GM12878 (cell line): ENCODE measurements around the gene PCDHGA5. TPM values are rescaled to one million over a fixed set of nuclear protein-coding genes. Genes with fewer than 3 reads are reported as not detected.

Experiments
- IRF4 ChIP-seq: IDR thresholded peaks from 2 replicates; pipeline ENCODE4 v1.6.1; 2011; ENCODE audit warnings: low read depth, low read length
- MAX ChIP-seq: IDR thresholded peaks from 2 replicates; pipeline ENCODE4 v1.6.1; 2012; ENCODE audit warnings: low read depth, low read length, improper control_type of control experiment
- MEF2A ChIP-seq: IDR thresholded peaks from 2 replicates; pipeline ENCODE4 v1.6.1; 2011; ENCODE audit warnings: low read depth, mild to moderate bottlenecking, low read length, moderate library complexity; ENCODE audit not compliant: insufficient read depth
- MEF2B ChIP-seq: fragments of 450-650 bp; IDR thresholded peaks from 2 replicates; pipeline ENCODE4 v1.6.1; 2018; ENCODE audit warnings: mild to moderate bottlenecking, moderate library complexity; ENCODE audit not compliant: partially characterized antibody, poor library complexity, severe bottlenecking
- NBN ChIP-seq: fragments of 450-650 bp; IDR thresholded peaks from 2 replicates; pipeline ENCODE4 v1.6.1; 2016
- NR2C2 ChIP-seq: IDR thresholded peaks from 2 replicates; pipeline ENCODE4 v1.6.1; 2011; ENCODE audit warnings: borderline replicate concordance, low read depth; ENCODE audit not compliant: control insufficient read depth, insufficient read length
- NR2F1 ChIP-seq: fragments of 450-650 bp; conservative IDR thresholded peaks from 2 replicates; pipeline ENCODE4 v1.6.1; 2017; ENCODE audit warnings: mild to moderate bottlenecking
- PAX8 ChIP-seq: fragments of 450-650 bp; IDR thresholded peaks from 2 replicates; pipeline ENCODE4 v1.6.1; 2017; ENCODE audit warnings: mild to moderate bottlenecking, moderate library complexity
- PBX3 ChIP-seq: IDR thresholded peaks from 2 replicates; pipeline ENCODE4 v1.6.1; 2011; ENCODE audit warnings: mild to moderate bottlenecking, low read depth, low read length, moderate library complexity; ENCODE audit not compliant: insufficient replicate concordance
- PML ChIP-seq: IDR thresholded peaks from 2 replicates; pipeline ENCODE4 v1.6.1; 2012; ENCODE audit warnings: low read length, inconsistent platforms
- SRF ChIP-seq, 2 experiments: IDR thresholded peaks; 2 replicates each; pipeline ENCODE4 v1.6.1; 2011; ENCODE audit warnings: low read depth in 2 of 2, low read length in 2 of 2, mild to moderate bottlenecking in 1 of 2, moderate library complexity in 1 of 2
- TCF12 ChIP-seq: IDR thresholded peaks from 2 replicates; pipeline ENCODE4 v1.6.1; 2011; ENCODE audit warnings: low read depth, mild to moderate bottlenecking, low read length
- TCF3 ChIP-seq: IDR thresholded peaks from 2 replicates; pipeline ENCODE4 v1.6.1; 2012; ENCODE audit warnings: low read depth, mild to moderate bottlenecking, low read length, borderline replicate concordance; ENCODE audit not compliant: insufficient read depth
- polyA plus RNA-seq, 11 experiments: library from polyadenylated mRNA; depleted of rRNA in 4 of 11; unstranded in 6 of 11; stranded (reverse) in 5 of 11; fragments of >200 nt; fragmentation: Nextera tagmentation in 4 of 11; fragmentation: Illumina TruSeq in 1 of 11; extraction: Ambion mirVana in 4 of 11; extraction: Trizol in 1 of 11; gene quantifications; 1 replicate in 1 of 11; 2 replicates in 10 of 11; pipeline versions ENCODE4 v1.2.1 to v1.2.3, GENCODE V29; 2011 to 2016; ENCODE audit warnings: inconsistent platforms in 2 of 11, missing spikeins in 2 of 11, low read depth in 1 of 11
- total RNA-seq, 4 experiments: library from RNA; depleted of rRNA in 3 of 4; stranded (reverse); fragments of >200 nt in 3 of 4; fragmentation: Illumina TruSeq in 1 of 4; extraction: Trizol in 1 of 4; gene quantifications; 2 replicates each; pipeline versions ENCODE4 v1.2.1 to v1.2.3, GENCODE V29; 2013 to 2021
- TF ChIP-seq, protein P1 (sequence below): fragments of 450-650 bp; IDR thresholded peaks from 2 replicates; pipeline ENCODE4 v1.6.1; 2017; ENCODE audit warnings: mild to moderate bottlenecking, moderate library complexity
- TF ChIP-seq, protein P2 (sequence below): IDR thresholded peaks from 2 replicates; pipeline ENCODE4 v1.6.1; 2012; ENCODE audit warnings: low read depth, low read length, improper control_type of control experiment
- TF ChIP-seq, protein P3 (sequence below): IDR thresholded peaks from 2 replicates; pipeline ENCODE4 v1.6.1; 2012; ENCODE audit warnings: improper control_type of control experiment, low read depth, low read length; ENCODE audit not compliant: insufficient replicate concordance

PCDHGA5 gene
- total and polyA plus RNA-seq, 10 of the 15 experiments (the other 5 are each of a cell fraction or from before 2014, with no cell fraction given) = 0.10 to 0.23 (median 0.16) TPM; not detected in 4

- TF ChIP-seq, protein P1, sequence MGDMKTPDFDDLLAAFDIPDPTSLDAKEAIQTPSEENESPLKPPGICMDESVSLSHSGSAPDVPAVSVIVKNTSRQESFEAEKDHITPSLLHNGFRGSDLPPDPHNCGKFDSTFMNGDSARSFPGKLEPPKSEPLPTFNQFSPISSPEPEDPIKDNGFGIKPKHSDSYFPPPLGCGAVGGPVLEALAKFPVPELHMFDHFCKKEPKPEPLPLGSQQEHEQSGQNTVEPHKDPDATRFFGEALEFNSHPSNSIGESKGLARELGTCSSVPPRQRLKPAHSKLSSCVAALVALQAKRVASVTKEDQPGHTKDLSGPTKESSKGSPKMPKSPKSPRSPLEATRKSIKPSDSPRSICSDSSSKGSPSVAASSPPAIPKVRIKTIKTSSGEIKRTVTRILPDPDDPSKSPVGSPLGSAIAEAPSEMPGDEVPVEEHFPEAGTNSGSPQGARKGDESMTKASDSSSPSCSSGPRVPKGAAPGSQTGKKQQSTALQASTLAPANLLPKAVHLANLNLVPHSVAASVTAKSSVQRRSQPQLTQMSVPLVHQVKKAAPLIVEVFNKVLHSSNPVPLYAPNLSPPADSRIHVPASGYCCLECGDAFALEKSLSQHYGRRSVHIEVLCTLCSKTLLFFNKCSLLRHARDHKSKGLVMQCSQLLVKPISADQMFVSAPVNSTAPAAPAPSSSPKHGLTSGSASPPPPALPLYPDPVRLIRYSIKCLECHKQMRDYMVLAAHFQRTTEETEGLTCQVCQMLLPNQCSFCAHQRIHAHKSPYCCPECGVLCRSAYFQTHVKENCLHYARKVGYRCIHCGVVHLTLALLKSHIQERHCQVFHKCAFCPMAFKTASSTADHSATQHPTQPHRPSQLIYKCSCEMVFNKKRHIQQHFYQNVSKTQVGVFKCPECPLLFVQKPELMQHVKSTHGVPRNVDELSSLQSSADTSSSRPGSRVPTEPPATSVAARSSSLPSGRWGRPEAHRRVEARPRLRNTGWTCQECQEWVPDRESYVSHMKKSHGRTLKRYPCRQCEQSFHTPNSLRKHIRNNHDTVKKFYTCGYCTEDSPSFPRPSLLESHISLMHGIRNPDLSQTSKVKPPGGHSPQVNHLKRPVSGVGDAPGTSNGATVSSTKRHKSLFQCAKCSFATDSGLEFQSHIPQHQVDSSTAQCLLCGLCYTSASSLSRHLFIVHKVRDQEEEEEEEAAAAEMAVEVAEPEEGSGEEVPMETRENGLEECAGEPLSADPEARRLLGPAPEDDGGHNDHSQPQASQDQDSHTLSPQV = no peak
- TF ChIP-seq TCF3 = no peak
- 0 out of 2 replicates have a peak, but pooled peaks have one; percentile 4 for TF ChIP-seq IRF4
- peak; percentile 97 for TF ChIP-seq PBX3
- TF ChIP-seq MEF2A = 0 out of 2 replicates have a peak, but pooled peaks have one; percentile 6
- TF ChIP-seq PML = peak; percentile 97
- no peak for TF ChIP-seq MEF2B
- TF ChIP-seq TCF12 = 0 out of 2 replicates have a peak, but pooled peaks have one; percentile 50
- TF ChIP-seq MAX = no peak; the same call in none of the 2 replicates
- TF ChIP-seq, protein P2, sequence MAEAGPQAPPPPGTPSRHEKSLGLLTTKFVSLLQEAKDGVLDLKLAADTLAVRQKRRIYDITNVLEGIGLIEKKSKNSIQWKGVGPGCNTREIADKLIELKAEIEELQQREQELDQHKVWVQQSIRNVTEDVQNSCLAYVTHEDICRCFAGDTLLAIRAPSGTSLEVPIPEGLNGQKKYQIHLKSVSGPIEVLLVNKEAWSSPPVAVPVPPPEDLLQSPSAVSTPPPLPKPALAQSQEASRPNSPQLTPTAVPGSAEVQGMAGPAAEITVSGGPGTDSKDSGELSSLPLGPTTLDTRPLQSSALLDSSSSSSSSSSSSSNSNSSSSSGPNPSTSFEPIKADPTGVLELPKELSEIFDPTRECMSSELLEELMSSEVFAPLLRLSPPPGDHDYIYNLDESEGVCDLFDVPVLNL = no peak
- 0 out of 2 replicates have a peak, but pooled peaks have one; percentile 28 for TF ChIP-seq NR2F1
- no peak for TF ChIP-seq PAX8
- TF ChIP-seq NBN = peak; percentile 57; the same call in 1 of the 2 replicates
- no peak for TF ChIP-seq NR2C2
- TF ChIP-seq, protein P3, sequence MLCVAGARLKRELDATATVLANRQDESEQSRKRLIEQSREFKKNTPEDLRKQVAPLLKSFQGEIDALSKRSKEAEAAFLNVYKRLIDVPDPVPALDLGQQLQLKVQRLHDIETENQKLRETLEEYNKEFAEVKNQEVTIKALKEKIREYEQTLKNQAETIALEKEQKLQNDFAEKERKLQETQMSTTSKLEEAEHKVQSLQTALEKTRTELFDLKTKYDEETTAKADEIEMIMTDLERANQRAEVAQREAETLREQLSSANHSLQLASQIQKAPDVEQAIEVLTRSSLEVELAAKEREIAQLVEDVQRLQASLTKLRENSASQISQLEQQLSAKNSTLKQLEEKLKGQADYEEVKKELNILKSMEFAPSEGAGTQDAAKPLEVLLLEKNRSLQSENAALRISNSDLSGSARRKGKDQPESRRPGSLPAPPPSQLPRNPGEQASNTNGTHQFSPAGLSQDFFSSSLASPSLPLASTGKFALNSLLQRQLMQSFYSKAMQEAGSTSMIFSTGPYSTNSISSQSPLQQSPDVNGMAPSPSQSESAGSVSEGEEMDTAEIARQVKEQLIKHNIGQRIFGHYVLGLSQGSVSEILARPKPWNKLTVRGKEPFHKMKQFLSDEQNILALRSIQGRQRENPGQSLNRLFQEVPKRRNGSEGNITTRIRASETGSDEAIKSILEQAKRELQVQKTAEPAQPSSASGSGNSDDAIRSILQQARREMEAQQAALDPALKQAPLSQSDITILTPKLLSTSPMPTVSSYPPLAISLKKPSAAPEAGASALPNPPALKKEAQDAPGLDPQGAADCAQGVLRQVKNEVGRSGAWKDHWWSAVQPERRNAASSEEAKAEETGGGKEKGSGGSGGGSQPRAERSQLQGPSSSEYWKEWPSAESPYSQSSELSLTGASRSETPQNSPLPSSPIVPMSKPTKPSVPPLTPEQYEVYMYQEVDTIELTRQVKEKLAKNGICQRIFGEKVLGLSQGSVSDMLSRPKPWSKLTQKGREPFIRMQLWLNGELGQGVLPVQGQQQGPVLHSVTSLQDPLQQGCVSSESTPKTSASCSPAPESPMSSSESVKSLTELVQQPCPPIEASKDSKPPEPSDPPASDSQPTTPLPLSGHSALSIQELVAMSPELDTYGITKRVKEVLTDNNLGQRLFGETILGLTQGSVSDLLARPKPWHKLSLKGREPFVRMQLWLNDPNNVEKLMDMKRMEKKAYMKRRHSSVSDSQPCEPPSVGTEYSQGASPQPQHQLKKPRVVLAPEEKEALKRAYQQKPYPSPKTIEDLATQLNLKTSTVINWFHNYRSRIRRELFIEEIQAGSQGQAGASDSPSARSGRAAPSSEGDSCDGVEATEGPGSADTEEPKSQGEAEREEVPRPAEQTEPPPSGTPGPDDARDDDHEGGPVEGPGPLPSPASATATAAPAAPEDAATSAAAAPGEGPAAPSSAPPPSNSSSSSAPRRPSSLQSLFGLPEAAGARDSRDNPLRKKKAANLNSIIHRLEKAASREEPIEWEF = no peak
- peak in 1 of 2 experiments; percentile 39; a peak in 1 of 4 replicates for TF ChIP-seq SRF (IDR thresholded peaks at IDR 0.05; ENCODE audit: low read depth in 2 of 2, low read length in 2 of 2)
Measured at GRCh38 chr5:141320225-141321169, 43.5 kb upstream of the PCDHGA5 start, which contains the start of gene TAF7 (continued).
